ENCODE measurements around the gene ZBTB8B.
"Not testable (repeated sequence)": the region's sequence is repeated elsewhere in the genome, so short reads cannot be mapped to it uniquely, and the experiment has no call there.

ZBTB8B gene

GRCh38 chr1:32464716-32465577 lies at the start of gene ZBTB8B:
ZBTB8B (plus strand) TSS chr1:32465072; CDS start chr1:32470625, 5,553 bp downstream.
- no peak for FAIRE-seq

GRCh38 chr1:32421775-32422174 lies 43.1 kb upstream of the ZBTB8B start:
- FAIRE-seq, result no peak

- no peak for FAIRE-seq
Observed at GRCh38 chr1:32426489-32427255, 38.2 kb upstream of the ZBTB8B start.

GRCh38 chr1:32427264-32427963 lies 37.5 kb upstream of the ZBTB8B start:
- no peak for FAIRE-seq

- no peak for FAIRE-seq
Observed at GRCh38 chr1:32431736-32432400, 33.0 kb upstream of the ZBTB8B start.

- FAIRE-seq, result no peak
Observed at GRCh38 chr1:32438136-32438535, 26.7 kb upstream of the ZBTB8B start.

GRCh38 chr1:32438777-32439176 lies 26.1 kb upstream of the ZBTB8B start:
- not testable (repeated sequence) for FAIRE-seq

GRCh38 chr1:32441467-32441866 lies 23.4 kb upstream of the ZBTB8B start:
- not testable (repeated sequence) for FAIRE-seq

- no peak for FAIRE-seq
Observed at GRCh38 chr1:32447469-32448185, 17.2 kb upstream of the ZBTB8B start.

- peak; percentile 24 for FAIRE-seq
Observed at GRCh38 chr1:32448186-32448772, 16.6 kb upstream of the ZBTB8B start.

- FAIRE-seq, result no peak
Observed at GRCh38 chr1:32448773-32449456, 16.0 kb upstream of the ZBTB8B start.

- not testable (repeated sequence) for FAIRE-seq
Observed at GRCh38 chr1:32449457-32449831, 15.4 kb upstream of the ZBTB8B start.

GRCh38 chr1:32454726-32455125 lies 10.1 kb upstream of the ZBTB8B start:
- no peak for FAIRE-seq

- FAIRE-seq, result no peak
Observed at GRCh38 chr1:32455958-32456357, 8.9 kb upstream of the ZBTB8B start.

- not testable (repeated sequence) for FAIRE-seq
Observed at GRCh38 chr1:32458798-32459197, 6.1 kb upstream of the ZBTB8B start.

- not testable (repeated sequence) for FAIRE-seq
Observed at GRCh38 chr1:32462977-32463376, 1.9 kb upstream of the ZBTB8B start.

- FAIRE-seq, result no peak
Observed at GRCh38 chr1:32464191-32464715, 619 bp upstream of the ZBTB8B start.

GRCh38 chr1:32465578-32465933 lies 684 bp downstream of the ZBTB8B start:
- FAIRE-seq, result no peak

- no peak for FAIRE-seq
Observed at GRCh38 chr1:32466761-32467160, 1.9 kb downstream of the ZBTB8B start.

- no peak for FAIRE-seq
Observed at GRCh38 chr1:32468791-32469190, 3.9 kb downstream of the ZBTB8B start.

GRCh38 chr1:32470431-32470830 lies 5.6 kb downstream of the ZBTB8B start:
- FAIRE-seq, result no peak
